ENCODE data around the gene CAMK1D. TPM values are rescaled to one million over a fixed set of nuclear protein-coding genes. Genes with fewer than 3 reads are reported as not detected.

The CAMK1D gene
- total and polyA plus RNA-seq, 2 donors (not counting 3 experiments of a cell fraction or from before 2014, with no cell fraction given) = 0.37 to 4.2 TPM

DNA sequence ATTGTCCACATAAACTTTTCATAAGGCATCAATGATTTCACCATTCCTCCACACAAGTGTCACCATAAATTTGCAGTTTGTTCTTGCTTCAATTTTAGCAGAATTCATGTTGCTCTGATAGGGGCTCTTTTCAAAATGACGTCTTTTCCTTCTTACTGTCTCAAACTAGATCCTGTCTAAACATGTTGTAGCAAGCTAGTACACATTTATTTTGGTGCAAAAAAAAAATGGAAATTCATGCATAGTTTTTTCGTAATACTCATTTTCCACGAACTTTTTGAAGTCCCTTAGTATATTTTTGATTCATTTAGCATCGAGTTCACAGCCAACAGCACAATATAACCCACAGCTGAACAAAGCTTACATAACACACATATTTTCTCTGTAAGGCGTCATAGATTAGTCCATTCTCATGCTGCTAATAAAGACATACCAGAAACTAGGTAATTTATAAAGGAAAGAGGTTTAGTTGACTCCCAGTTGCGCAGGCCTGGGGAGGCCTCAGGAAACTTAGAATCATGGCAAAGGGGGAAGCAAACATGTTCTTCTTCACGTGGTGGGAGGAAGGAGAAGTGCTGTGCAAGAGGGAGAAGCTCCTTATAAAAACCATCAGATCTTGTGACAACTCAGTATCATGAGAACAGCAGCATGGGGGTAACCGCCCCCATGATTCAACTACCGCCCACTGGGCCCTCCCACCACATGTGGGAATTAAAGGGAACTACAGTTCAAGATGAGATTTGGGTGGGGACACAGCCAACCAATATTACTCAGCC is 350.6 kb downstream of the CAMK1D start:
- H3K4me2 ChIP-seq (ENCODE audit: insufficient read depth, low read length) = no peak overlapping the region
- peaks cover 24% of the 10 kb centered on the region for H3K4me1 ChIP-seq (ENCODE audit: control insufficient read depth, extremely low read depth, insufficient read depth, low read length)
- no peaks in the 10 kb centered on the region for H3K27me3 ChIP-seq (ENCODE audit: control insufficient read depth in 2 of 2, insufficient read depth in 2 of 2, low read length in 2 of 2)
- no TSS peak for BruUV-seq (replicated peaks)
- H3K9ac ChIP-seq (replicated peaks; ENCODE audit: extremely low read depth, insufficient read depth, low read length) = no peak overlapping the region
- no peaks in the 10 kb centered on the region for H3K9me3 ChIP-seq (replicated peaks; ENCODE audit: control insufficient read depth, insufficient read depth, low read length)
- CTCF ChIA-PET = interaction anchor here (1.0 to 2.3 kb wide), 2 partner anchors 43 to 83 kb away, joined by 3 to 6 read pairs; no protein-coding TSS in a partner anchor
- no peak overlapping the region for H3K27ac ChIP-seq (ENCODE audit: insufficient read depth, low read depth, low read length)
- H3K79me2 ChIP-seq (ENCODE audit: control insufficient read depth, insufficient read depth, low read length) = no peaks in the 10 kb centered on the region
- TF ChIP-seq MYC (IDR thresholded peaks at IDR 0.05; ENCODE audit: low read depth, low read length) (no peak), JUN (IDR thresholded peaks at IDR 0.05; ENCODE audit: borderline replicate concordance, insufficient read depth, insufficient read length, low read depth) (no peak), POLR2A (IDR thresholded peaks at IDR 0.05; ENCODE audit: low read depth, low read length) (no peak), POLR2AphosphoS5 (IDR thresholded peaks at IDR 0.05; ENCODE audit: insufficient read depth, low read depth, low read length) (no peak), FOS (IDR thresholded peaks at IDR 0.05; ENCODE audit: borderline replicate concordance, insufficient read depth, low read length) (no peak), GATA2 (IDR thresholded peaks at IDR 0.05; ENCODE audit: insufficient read depth, insufficient read length, low read depth, low read length) (no peak), EZH2 (IDR thresholded peaks at IDR 0.05; ENCODE audit: borderline replicate concordance, low read depth, low read length, severe bottlenecking) (no peak)
- TF ChIP-seq, protein P1, sequence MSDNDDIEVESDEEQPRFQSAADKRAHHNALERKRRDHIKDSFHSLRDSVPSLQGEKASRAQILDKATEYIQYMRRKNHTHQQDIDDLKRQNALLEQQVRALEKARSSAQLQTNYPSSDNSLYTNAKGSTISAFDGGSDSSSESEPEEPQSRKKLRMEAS (IDR thresholded peaks at IDR 0.05; ENCODE audit: insufficient read depth, insufficient read length) = no peak
- TF ChIP-seq, protein P2, sequence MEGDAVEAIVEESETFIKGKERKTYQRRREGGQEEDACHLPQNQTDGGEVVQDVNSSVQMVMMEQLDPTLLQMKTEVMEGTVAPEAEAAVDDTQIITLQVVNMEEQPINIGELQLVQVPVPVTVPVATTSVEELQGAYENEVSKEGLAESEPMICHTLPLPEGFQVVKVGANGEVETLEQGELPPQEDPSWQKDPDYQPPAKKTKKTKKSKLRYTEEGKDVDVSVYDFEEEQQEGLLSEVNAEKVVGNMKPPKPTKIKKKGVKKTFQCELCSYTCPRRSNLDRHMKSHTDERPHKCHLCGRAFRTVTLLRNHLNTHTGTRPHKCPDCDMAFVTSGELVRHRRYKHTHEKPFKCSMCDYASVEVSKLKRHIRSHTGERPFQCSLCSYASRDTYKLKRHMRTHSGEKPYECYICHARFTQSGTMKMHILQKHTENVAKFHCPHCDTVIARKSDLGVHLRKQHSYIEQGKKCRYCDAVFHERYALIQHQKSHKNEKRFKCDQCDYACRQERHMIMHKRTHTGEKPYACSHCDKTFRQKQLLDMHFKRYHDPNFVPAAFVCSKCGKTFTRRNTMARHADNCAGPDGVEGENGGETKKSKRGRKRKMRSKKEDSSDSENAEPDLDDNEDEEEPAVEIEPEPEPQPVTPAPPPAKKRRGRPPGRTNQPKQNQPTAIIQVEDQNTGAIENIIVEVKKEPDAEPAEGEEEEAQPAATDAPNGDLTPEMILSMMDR (IDR thresholded peaks at IDR 0.05; ENCODE audit: extremely low read depth in 1 of 2, insufficient read depth in 1 of 2, low read depth in 1 of 2, low read length in 2 of 2) = no peak
- intact Hi-C loops (cut with micrococcal nuclease) = no loop called here
- H3K9me1 ChIP-seq (replicated peaks; ENCODE audit: control insufficient read depth, extremely low read depth, insufficient read depth, low read length) = no peaks in the 10 kb centered on the region
- no peak overlapping the region for H2AFZ ChIP-seq (ENCODE audit: low read depth, low read length)
- no peak for DNase-seq (ENCODE audit: low read depth, low spot score)
- dilution Hi-C loops (cut with MboI; ENCODE audit: extremely low pct_ligation_motif_present, low sequenced_read_pairs) = no loop called here
- no peaks in the 10 kb centered on the region for H4K20me1 ChIP-seq (replicated peaks; ENCODE audit: control insufficient read depth, extremely low read depth, insufficient read depth, low read length)
- H3K4me3 ChIP-seq (replicated peaks in 1 of 3; ENCODE audit: insufficient read depth in 1 of 3, low read depth in 1 of 3, low read length in 3 of 3) = no peak overlapping the region
- POLR2A ChIA-PET = no interaction called here
- FAIRE-seq = no peak
- no peaks in the 10 kb centered on the region for H3K36me3 ChIP-seq (ENCODE audit: control insufficient read depth in 2 of 2, extremely low read depth in 1 of 2, insufficient read depth in 2 of 2, low read length in 2 of 2)

Measured in endothelial cell of umbilical vein (primary cell).